Colonic mucosa (tissue), 4 donors: ENCODE results near the gene AZGP1. TPM values are rescaled to one million over a fixed set of nuclear protein-coding genes. Genes with fewer than 3 reads are reported as not detected.
"Not testable (repeated sequence)": the region's sequence is repeated elsewhere in the genome, so short reads cannot be mapped to it uniquely, and the experiment has no call there.

Experiments
- DNase-seq: peaks from one replicate; pipeline ENCODE4 v3.0.0-alpha.2; 2020
- H3K27ac ChIP-seq: fragments of 200-600 bp; one replicate; pipeline ENCODE4 v1.8.0; 2021
- H3K27me3 ChIP-seq: fragments of 200-600 bp; one replicate; pipeline ENCODE4 v1.8.0; 2021
- H3K36me3 ChIP-seq: fragments of 200-600 bp; one replicate; pipeline ENCODE4 v1.8.0; 2021
- H3K4me1 ChIP-seq: fragments of 200-600 bp; one replicate; pipeline ENCODE4 v1.8.0; 2021; ENCODE audit warnings: mild to moderate bottlenecking
- H3K4me3 ChIP-seq: fragments of 200-600 bp; one replicate; pipeline ENCODE4 v1.8.0; 2021
- H3K9ac ChIP-seq, 2 donors: one replicate each; pipeline ENCODE4 v1.7.0; 2013; ENCODE audit warnings: control low read depth in 2 of 2, low read depth in 2 of 2, low read length in 2 of 2
- H3K9me3 ChIP-seq: fragments of 200-600 bp; one replicate; pipeline ENCODE4 v1.8.0; 2021
- CTCF ChIP-seq: fragments of 200-600 bp; IDR thresholded peaks from one replicate; pipeline ENCODE4 v1.8.0; 2022; ENCODE audit warnings: antibody characterized with exemption, mild to moderate bottlenecking
- intact Hi-C: fragments of 100-400 bp; cut with DNase I; formaldehyde crosslinking; loops from one replicate; pipeline ENCODE4 v1.14.1; 2022
- total RNA-seq, 2 donors: library from RNA; stranded (reverse); fragmentation: NEBNext Ultra II Directional in 1 of 2; extraction: Animal tissue kit (Norgen Biotek cat#: 25700) in 1 of 2; gene quantifications; one replicate each; pipeline ENCODE4 v1.2.1, GENCODE V29; 2021
- donor health status: healthy.
- donor health status: DM: no; HTN: no; CAD: no.
- donor health status: DM: no; HTN: no; CAD: no.

Gene AZGP1
- total RNA-seq, 2 donors from 2014 or later, result 2.5 to 4.6 TPM

GRCh38 chr7:100013328-100013676 lies 37.5 kb upstream of the AZGP1 start:
- H3K4me1 ChIP-seq, result peaks cover 12% of the 10 kb centered on the region

GRCh38 chr7:100012385-100013327 lies 36.8 kb upstream of the AZGP1 start:
- DNase-seq, result peak; percentile 50
- peak overlapping the region; percentile 3 for H3K27ac ChIP-seq
- peaks cover 12% of the 10 kb centered on the region for H3K4me1 ChIP-seq
- H3K9ac ChIP-seq, H3K9me3 ChIP-seq, H3K36me3 ChIP-seq, intact Hi-C loops, H3K27me3 ChIP-seq, H3K4me3 ChIP-seq: not testable (repeated sequence)

More at GRCh38 chr7:100013328-100013676, 37.5 kb upstream of the AZGP1 start:
- no peak overlapping the region for H3K4me3 ChIP-seq
- no peak for TF ChIP-seq CTCF
- DNase-seq, result no peak
- no peaks in the 10 kb centered on the region for H3K9me3 ChIP-seq
- peak overlapping the region; percentile 3 for H3K27ac ChIP-seq
- H3K9ac ChIP-seq, result no peak overlapping the region
- no peaks in the 10 kb centered on the region for H3K27me3 ChIP-seq
- intact Hi-C loops, result no loop called here
- no peaks in the 10 kb centered on the region for H3K36me3 ChIP-seq

GRCh38 chr7:100011516-100011915 lies 35.7 kb upstream of the AZGP1 start:
- no peak for TF ChIP-seq CTCF
- intact Hi-C loops, result no loop called here
- Histone ChIP-seq H3K9ac (no peak overlapping the region), H3K27ac (no peak overlapping the region), H3K9me3 (no peaks in the 10 kb centered on the region), H3K4me1 (peaks cover 6% of the 10 kb centered on the region), H3K4me3 (no peak overlapping the region), H3K27me3 (no peaks in the 10 kb centered on the region), H3K36me3 (no peaks in the 10 kb centered on the region)
- DNase-seq, result no peak

GRCh38 chr7:100010901-100011300 lies 35.1 kb upstream of the AZGP1 start:
- Histone ChIP-seq H3K9me3 (no peaks in the 10 kb centered on the region), H3K4me1 (peaks cover 6% of the 10 kb centered on the region), H3K27ac (no peak overlapping the region), H3K27me3 (no peaks in the 10 kb centered on the region), H3K4me3 (no peak overlapping the region), H3K9ac (no peak overlapping the region), H3K36me3 (no peaks in the 10 kb centered on the region)
- DNase-seq, result no peak
- TF ChIP-seq CTCF, result no peak
- intact Hi-C loops, result no loop called here

- DNase-seq, intact Hi-C loops: not testable (repeated sequence)
These were observed 34.1 kb upstream of the AZGP1 start for GRCh38 chr7:100009952-100010351.

GRCh38 chr7:100008525-100008924 lies 32.7 kb upstream of the AZGP1 start:
- H3K9ac ChIP-seq, result peak overlapping the region in 1 of 2 donors; percentile 46
- intact Hi-C loops, result no loop called here
- peak overlapping the region; percentile 50 for H3K27ac ChIP-seq

More at GRCh38 chr7:100009952-100010351, 34.1 kb upstream of the AZGP1 start:
- H3K9me3 ChIP-seq, H3K4me1 ChIP-seq, H3K27ac ChIP-seq, H3K36me3 ChIP-seq, H3K4me3 ChIP-seq, H3K9ac ChIP-seq, H3K27me3 ChIP-seq: not testable (repeated sequence)

More at GRCh38 chr7:100008525-100008924, 32.7 kb upstream of the AZGP1 start:
- DNase-seq, result peak; percentile 80
- no peak overlapping the region for H3K4me3 ChIP-seq
- TF ChIP-seq CTCF, result no peak
- H3K9me3 ChIP-seq, result no peaks in the 10 kb centered on the region
- H3K36me3 ChIP-seq, result no peaks in the 10 kb centered on the region
- H3K4me1 ChIP-seq, result peaks cover 6% of the 10 kb centered on the region
- H3K27me3 ChIP-seq, result no peaks in the 10 kb centered on the region
